HG02943 (cell line): ENCODE data around the gene ADAMTS14.

Source experiments
- ATAC-seq: cut with Tn5 transposase; IDR thresholded peaks from one replicate; pipeline ENCODE4 v1.9.1; 2021; ENCODE audit warnings: mild to moderate bottlenecking, low read depth, moderate library complexity; ENCODE audit not compliant: unreplicated experiment

Gene ADAMTS14

GRCh38 chr10:70691611-70692010 is 19.3 kb downstream of the ADAMTS14 start:
- ATAC-seq, result no peak

DNA sequence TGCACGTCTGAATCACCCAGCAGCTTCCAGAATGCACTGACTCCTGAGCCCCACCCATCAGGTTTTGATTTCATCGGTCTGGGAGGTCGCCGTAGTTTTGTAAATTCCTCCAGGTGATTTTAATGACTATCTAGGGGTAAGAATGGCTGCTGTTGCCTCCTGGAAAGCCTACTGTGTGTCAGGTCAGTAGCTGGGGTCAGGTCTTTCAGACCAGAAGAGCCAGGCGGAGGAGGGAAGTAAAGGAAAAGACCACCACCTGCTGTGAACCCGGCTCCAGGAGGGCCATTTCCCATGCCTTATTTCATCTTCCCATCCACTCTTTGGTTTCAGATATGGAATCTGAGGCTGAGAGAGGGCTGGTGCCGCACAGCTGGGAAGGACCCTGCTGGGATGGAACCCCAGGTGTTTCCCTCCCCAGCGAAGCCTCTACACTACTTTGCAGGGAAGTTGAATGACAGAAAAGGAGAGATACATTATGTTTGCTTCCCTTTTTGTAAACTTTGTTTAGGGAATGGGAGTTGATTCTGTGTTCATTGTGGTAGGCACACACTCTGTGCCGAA is 19.8 kb downstream of the ADAMTS14 start:
- ATAC-seq, result no peak

- no peak for ATAC-seq
Observed at GRCh38 chr10:70693619-70694335, 21.5 kb downstream of the ADAMTS14 start.

- ATAC-seq, result no peak
Observed at GRCh38 chr10:70694418-70695141, 22.3 kb downstream of the ADAMTS14 start.

DNA sequence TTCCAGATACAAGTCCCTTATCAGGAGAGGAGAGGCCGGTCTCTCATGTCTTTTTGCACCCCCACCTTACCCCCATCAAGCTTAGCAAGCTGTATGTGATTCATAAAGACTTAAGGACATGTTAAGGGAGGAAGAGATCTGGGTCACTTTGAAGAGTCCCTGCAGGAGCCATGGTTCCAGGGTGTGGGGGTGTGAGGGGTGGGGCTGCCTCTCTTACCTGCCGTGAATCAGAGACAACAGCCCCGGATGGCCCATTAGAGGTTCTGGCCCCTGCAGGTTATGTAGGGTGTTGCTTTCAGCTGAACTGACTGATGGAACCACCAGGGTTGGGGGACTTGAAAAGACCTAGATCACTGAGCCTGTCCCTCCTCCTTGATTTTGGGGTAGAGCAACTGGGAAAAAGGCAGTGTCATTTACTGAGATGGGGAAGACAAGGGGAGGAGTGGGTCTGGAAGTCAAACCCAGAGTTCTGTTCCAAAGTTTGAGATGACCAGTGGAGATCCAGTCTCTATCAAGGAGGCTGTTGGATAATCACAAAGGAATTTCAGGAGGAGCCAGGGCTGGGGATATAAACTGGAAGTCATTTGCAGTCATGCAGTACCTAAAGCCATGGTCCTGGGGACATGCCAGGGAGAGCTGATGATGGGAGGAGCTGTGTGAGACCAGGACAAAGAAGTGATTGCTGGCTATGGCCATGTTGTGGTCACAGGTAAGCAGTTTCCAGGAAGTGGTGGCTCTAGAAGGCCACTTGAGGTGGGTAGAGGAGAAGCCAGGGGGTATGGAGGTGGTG is 23.1 kb downstream of the ADAMTS14 start:
- ATAC-seq, result no peak

GRCh38 chr10:70698211-70698610 is 25.9 kb downstream of the ADAMTS14 start:
- ATAC-seq, result no peak

DNA sequence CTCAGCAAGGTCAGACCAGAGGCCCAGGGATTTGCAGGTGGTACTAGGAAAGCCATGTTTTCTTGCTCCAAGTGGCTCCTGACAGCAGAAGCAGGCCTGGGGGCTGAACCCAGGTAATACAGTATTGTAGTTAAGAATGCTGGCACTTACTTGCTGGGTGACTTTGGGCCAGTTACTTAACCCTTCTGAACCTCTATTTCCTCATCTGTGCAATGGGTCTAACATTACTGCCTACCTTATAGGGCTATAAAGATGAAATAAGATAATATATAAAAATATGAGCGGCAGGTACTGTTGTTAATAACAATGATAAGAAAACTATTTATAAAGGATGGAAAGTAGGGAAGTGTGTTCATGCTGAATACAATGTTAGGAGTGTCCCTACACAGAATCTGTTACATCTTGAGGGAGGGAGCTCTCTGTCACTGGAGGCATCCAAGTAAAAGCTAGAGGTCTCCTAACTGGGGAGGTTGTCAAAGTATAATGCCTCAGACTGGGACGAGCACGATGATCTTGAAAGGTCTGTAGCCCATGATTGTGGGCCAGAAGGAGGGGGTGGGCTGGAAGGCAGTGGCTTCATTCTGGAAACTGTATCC is 26.9 kb downstream of the ADAMTS14 start:
- ATAC-seq, result no peak

GRCh38 chr10:70699659-70700174 is 27.4 kb downstream of the ADAMTS14 start:
- no peak for ATAC-seq

DNA sequence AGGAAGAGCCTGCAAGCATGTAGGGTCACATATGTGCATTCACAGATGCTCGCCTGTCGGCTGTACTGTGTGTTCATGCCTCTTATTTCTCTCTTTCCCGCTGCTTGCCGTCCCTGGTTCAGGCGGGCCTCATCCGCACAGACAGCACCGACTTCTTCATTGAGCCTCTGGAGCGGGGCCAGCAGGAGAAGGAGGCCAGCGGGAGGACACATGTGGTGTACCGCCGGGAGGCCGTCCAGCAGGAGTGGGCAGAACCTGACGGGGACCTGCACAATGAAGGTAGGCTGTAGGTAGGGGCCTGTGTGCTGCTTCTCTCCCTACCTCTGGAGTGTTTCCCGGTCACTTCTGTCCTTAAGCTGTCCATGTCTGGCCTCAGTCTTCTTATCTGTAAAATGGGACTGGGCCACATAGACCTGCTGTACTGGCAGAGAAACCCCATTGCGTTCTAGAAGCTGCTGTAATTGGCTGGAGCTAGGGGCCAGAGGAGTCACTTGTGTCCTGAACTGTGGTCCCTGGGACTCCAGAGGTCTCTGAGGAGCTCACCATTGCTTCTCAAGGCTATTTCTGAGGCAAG is 30.0 kb downstream of the ADAMTS14 start:
- ATAC-seq, result no peak

- no peak for ATAC-seq
Observed at GRCh38 chr10:70704211-70704610, 31.9 kb downstream of the ADAMTS14 start.

DNA sequence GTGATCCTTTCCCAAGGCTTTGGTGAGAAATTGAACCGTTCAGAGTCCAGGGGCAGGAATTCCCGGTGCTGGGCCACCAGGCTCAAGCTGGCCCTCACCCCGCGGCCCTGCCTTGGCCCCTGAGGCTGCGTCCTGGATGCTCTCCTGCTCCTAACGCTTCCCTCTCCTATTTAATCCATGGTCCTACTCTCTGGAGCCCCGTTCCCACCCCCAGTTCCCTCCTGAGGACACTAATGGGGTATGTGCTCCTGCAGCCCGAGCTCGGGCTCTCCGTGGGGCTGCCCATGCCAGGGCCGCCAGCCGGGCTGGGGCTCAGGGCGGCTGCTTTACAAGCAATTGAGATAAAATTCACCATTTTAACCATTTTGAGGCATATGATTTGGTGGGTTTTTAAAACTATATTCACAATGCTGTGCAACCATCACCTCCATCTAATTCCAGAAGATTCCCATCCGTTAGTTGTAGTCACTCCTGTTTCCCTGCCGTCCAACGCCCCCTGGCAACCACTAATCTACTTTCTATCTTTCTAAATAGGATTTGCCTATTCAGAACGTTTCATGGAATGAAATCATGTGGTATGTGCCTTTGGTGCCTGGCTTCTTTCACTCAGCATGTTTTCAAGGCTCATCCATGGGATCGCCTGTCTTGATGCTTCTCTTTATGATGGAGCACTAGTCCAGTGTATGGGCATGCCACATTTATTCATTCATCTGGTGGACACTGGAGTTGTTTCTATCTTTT is 33.0 kb downstream of the ADAMTS14 start:
- no peak for ATAC-seq

GRCh38 chr10:70711177-70711576 is 38.9 kb downstream of the ADAMTS14 start:
- ATAC-seq, result no peak

GRCh38 chr10:70711911-70712310 is 39.6 kb downstream of the ADAMTS14 start:
- no peak for ATAC-seq

GRCh38 chr10:70714245-70714644 is 41.9 kb downstream of the ADAMTS14 start:
- ATAC-seq, result no peak

- ATAC-seq, result no peak
Observed at GRCh38 chr10:70714951-70715350, 42.6 kb downstream of the ADAMTS14 start.

DNA sequence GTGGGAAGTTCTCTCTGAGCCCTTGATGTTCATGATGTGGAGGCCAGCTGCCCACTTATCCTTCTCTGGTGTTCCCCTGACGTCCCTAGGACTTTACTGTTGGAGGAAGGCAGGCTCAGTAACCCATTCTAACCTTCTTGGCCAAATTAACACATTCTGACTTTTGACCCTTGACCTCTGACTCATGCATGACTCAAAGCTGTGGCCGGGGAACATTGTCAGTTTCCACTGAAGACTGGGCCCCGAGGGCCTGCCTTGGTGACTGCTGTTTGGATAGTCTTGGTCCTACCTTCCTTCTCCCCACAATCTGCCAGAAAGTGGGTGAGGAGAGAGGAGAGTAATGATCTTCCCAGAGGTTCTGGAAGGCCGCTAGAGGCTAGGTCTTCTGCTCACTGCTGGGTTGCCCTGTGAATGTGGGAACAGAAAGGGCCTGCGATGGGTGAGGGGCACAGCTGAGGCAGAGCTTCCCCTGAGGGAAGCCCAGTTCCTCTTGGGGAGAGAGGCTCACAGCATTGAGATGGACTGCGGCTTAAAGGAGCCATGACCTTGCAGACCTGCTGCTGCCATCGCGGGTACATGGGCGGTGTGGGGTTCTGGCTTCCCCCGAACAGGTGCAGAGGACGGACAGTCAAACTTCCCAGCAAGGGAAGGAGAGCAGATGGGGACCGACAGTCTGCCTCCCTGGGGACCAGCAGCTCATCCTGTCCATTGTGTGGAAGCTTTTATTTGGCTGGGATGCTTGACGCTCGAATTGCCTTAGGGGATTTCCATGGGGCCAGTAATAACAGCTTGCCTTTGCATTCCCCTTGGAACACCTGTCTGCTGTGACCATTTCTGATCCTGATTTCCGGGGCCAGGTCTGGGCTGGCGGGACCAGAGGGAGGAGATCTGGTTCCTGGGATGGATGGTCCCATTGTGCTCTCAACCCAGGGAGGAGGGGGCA is 43.8 kb downstream of the ADAMTS14 start:
- ATAC-seq, result no peak

DNA sequence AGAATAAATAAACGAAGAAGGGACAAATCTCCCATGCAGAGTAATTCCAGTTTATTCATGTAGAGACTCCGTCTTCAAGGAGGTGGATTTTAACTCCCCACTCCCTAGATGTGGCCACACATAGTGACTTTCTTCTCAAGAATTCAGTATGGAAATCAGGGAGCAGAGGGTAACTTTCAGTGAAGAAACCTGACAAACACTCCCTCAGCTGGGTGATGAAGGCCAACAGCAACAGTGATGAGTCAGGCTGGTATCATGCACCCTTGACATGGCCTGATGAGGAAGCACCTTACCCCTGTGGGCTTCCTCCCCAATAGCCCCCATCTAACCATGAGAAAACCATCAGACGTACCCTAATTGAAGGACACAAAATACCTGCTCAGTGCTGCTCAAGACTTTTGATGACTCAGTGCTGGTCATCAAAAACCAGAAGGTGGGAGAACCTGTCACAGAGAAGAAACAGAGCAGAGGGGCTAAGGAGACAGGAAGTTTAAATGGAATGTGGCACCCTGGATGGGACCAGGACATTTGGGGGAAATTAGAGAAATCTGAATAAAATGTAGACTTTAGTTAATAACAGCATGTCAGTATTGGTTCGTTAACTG is 50.6 kb downstream of the ADAMTS14 start:
- no peak for ATAC-seq

GRCh38 chr10:70723771-70724170 is 51.5 kb downstream of the ADAMTS14 start:
- no peak for ATAC-seq
